HL-60 (cell line): ENCODE data around the gene XRCC3.
A peak's percentile ranks its signal among the peaks of the same experiment; 100 is the strongest.

Experiments used
- DNase-seq, 2 experiments: peaks; one replicate each; pipeline ENCODE4 v3.0.0-alpha.2; 2010 to 2020; ENCODE audit warnings: low read depth in 1 of 2, low spot score in 1 of 2
- H3K27ac ChIP-seq: fragments of 250-450 bp; sonication (Bioruptor Pico); replicated peaks from 2 replicates; pipeline ENCODE4 v1.5.1; 2020; ENCODE audit warnings: mild to moderate bottlenecking, moderate library complexity
- H3K27me3 ChIP-seq: fragments of 250-450 bp; sonication (Bioruptor Pico); 2 replicates; pipeline ENCODE4 v1.5.1; 2021; ENCODE audit warnings: mild to moderate bottlenecking, moderate library complexity; ENCODE audit not compliant: insufficient read depth, poor library complexity, severe bottlenecking
- H3K4me3 ChIP-seq: replicated peaks from 2 replicates; pipeline ENCODE4 v1.5.1; 2011; ENCODE audit warnings: mild to moderate bottlenecking, control low read depth, low read length; ENCODE audit not compliant: insufficient read depth
- CTCF ChIP-seq: IDR thresholded peaks from one replicate; pipeline ENCODE4 v1.5.1; 2011; ENCODE audit warnings: low read length, control low read depth, inconsistent platforms; ENCODE audit not compliant: insufficient read depth
- GABPA ChIP-seq: IDR thresholded peaks from 2 replicates; pipeline ENCODE4 v1.6.1; 2012; ENCODE audit warnings: low read depth
- POLR2AphosphoS5 ChIP-seq: IDR thresholded peaks from 2 replicates; pipeline ENCODE4 v1.6.1; 2012; ENCODE audit warnings: low read depth
- REST ChIP-seq: IDR thresholded peaks from 2 replicates; pipeline ENCODE4 v1.6.1; 2012; ENCODE audit warnings: low read depth; ENCODE audit not compliant: insufficient replicate concordance
- SPI1 ChIP-seq: IDR thresholded peaks from 2 replicates; pipeline ENCODE4 v1.6.1; 2012; ENCODE audit warnings: low read depth, mild to moderate bottlenecking, borderline replicate concordance

The XRCC3 gene

GRCh38 chr14:103698380-103699260 is 16.6 kb downstream of the XRCC3 start:
- Histone ChIP-seq H3K27me3 (no peaks in the 10 kb centered on the region), H3K4me3 (no peak overlapping the region), H3K27ac (no peak overlapping the region)
- peak in 1 of 2 experiments; percentile 32 for DNase-seq
- TF ChIP-seq SPI1: no peak
- TF ChIP-seq POLR2AphosphoS5: peak; percentile 49; the same call in 1 of the 2 replicates
- TF ChIP-seq GABPA: no peak

- no peak for DNase-seq
- H3K4me3 ChIP-seq: no peak overlapping the region
- H3K27me3 ChIP-seq: no peaks in the 10 kb centered on the region
- TF ChIP-seq REST: no peak
- peak; percentile 39; the same call in 1 of the 2 replicates for TF ChIP-seq POLR2AphosphoS5
- no peak overlapping the region for H3K27ac ChIP-seq
Observed at GRCh38 chr14:103697603-103698379, 17.5 kb downstream of the XRCC3 start.

- Histone ChIP-seq H3K27me3 (no peaks in the 10 kb centered on the region), H3K4me3 (no peak overlapping the region), H3K27ac (no peak overlapping the region)
- DNase-seq: no peak
- TF ChIP-seq CTCF (no peak), SPI1 (no peak), GABPA (no peak), POLR2AphosphoS5 (no peak), REST (no peak)
Observed at GRCh38 chr14:103697206-103697602, 18.0 kb downstream of the XRCC3 start.

- no peaks in the 10 kb centered on the region for H3K27me3 ChIP-seq
- no peak; the same call in 1 of the 2 replicates for TF ChIP-seq POLR2AphosphoS5
- TF ChIP-seq CTCF: no peak
- no peak for TF ChIP-seq GABPA
- no peak for TF ChIP-seq REST
- TF ChIP-seq SPI1: no peak
- no peak overlapping the region for H3K4me3 ChIP-seq
- H3K27ac ChIP-seq: no peak overlapping the region
- no peak for DNase-seq
Observed at GRCh38 chr14:103696466-103697071, 18.7 kb downstream of the XRCC3 start.
